GM21619 (cell line): ENCODE measurements around the gene NEFH.

Experiments
- ATAC-seq: cut with Tn5 transposase; IDR thresholded peaks from one replicate; pipeline ENCODE4 v1.9.1; 2021; ENCODE audit not compliant: unreplicated experiment

The NEFH gene

DNA sequence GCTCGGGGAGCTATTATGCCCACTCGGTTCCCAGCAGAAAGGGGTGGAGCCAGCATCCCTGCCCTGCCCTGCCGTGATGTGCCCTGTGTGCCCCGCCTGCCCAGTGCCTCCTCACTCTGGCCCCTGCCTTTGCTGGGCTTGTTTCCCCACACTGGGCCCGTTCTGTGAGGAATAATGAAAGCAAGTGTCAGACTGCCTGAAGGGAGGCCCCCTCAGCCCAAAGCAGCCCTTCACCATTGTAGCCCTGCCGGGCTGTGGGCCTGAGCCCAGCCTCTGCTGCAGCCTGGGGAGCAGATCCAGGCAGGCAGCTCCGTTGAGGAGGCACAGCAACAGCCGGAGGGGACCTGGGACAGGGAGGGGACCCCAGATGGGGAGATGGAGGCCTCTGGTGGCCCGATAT, 20.2 kb upstream of the NEFH start:
- ATAC-seq, result no peak

DNA sequence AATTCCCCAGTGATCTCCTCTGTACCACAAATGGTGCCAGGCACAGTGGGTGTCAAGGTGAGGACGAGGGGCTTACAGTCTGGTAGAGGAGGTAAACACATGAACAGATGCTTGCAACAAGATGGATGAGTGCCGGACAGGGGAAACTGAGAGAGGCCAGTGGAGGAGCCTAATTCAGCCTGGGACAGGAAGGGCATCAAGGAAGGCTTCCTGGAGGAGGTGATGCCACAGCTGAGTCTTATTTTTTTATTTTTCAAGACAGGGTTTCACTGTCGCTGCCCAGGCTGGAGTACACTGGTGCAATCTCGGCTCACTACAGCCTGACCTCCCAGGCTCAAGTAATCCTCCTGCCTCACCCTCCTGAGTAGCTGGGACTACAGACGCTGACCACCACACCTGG, 18.8 kb upstream of the NEFH start:
- ATAC-seq, result no peak

DNA sequence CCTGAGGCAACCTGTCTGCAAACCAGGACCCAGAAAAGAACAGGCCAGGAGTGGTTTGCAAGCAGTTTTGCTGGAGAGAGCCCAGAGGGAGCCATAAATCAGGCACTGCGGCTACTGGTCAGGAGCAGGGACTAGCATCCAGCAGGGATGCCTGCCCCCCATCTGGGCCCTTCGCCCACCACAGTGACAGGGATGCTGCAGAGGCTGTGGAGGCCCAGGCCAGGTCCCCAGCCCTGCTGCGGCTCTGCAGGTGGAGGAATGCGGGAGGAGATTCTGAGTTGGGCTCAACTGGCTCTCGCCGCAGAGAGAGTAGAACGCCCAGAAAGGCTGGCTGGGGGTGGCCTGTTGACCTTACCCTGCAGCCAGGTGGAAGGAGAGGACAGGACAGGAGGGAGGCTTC, 16.4 kb upstream of the NEFH start:
- no peak for ATAC-seq

DNA sequence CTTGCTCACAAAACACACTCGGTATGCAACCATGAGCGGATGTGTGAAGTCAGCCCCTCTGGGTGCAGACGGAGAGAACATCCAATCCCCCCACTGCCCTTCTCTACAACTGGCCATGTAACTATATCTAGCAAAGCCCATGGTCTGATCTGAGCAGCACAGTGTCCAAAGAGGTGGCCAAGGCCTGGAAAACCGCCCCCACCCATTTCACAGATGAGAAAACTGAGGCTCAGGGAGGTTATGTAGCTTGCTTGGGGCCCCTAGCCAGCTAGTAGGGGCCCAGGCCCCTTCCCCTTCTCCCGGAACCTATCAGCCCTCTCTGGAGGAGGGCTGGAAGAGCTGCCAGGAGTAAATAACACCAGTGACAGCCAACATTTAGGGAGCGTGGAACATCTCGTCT, 15.4 kb upstream of the NEFH start:
- no peak for ATAC-seq

DNA sequence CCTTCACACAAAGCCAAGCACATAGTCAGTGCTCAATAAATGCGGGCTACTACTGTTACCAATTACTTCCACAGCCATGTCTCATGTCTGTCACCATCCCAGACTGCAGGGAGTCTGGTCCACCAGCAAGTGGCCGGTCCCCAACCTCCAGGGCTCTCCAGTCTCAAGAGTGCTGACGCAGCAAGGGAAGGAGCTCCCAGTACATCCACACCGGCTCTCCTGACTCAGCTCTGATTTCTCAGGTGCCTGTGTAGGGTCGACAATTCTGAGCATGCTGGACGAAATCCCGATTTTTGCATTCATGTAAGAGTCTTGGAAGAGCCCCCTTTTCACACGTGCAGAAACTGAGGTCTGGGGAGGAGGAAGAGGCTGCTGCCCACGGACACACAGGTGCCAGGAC, 10.3 kb upstream of the NEFH start:
- no peak for ATAC-seq

DNA sequence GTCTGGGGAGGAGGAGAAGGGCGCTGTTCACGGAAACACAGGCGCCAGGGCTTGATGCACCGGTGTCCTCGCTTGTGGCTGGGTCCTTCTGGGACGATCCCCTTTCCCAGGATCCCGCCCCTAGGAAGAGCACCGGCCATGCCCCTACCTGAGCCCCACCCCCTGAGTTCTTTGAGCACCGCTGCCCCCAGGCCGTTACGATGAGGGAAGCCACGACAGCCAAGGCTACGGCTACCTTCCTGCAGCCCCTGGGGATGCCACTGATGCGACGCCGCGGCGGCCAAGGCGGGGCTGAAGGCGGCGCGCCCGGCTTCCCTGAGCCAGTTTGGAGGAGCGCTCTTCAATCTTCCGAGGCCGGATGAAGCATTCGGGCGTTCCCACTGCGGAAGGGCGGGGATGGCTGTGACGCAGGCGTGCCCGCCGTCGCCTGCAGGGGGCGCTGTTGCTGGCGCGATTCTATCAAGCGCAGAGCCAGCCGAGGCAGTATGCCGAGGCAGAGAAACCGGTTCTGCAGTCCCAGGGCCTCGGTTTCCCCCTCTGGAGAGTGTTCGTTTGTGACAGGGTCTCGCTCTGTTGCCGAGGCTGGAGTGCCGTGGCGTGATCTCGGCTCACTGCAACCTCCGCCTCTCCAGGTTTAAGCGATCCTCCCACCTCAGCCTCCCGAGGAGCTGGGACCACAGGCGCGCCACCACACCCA, 9.7 kb upstream of the NEFH start:
- ATAC-seq, result no peak

DNA sequence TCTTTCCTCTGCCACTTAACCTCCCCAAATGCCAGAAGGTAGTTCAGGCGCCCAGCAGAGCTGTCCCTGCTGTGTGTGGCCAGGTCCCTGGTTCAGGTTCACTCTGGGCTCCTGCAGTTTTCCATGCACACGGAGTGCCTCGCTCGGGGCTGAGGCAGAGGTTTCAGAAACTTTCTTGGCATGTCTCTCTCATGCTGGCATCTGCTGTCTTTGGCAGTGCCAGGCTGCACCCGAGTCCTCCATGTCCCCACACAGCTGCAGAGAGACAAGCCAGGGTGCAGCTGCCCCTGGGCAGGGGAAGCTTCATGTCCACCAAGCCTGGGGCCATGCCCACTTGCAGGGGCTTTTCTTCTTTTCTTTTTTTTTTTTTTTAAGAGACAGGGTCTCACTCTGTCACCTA, 7.0 kb upstream of the NEFH start:
- no peak for ATAC-seq

DNA sequence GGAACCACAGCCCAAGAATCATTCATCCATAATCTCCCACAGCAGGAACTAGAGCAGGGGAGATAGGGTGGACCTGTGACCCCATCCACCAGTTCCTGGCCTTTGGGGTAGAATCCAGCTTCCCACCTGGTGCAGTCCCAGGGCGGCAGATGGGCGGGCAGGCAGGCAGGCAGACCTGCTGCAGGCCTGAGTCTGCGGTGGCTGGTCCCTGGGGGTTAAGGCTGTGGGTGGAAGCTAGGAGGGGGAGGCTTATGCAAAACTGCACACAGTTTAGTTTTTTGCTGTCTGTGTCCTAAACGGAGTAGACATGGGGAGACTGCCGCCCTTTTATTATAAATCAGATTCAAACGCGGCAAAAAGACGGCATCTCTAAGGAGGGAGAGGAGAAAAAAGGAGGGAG, 4.5 kb upstream of the NEFH start:
- ATAC-seq, result peak; percentile 68

DNA sequence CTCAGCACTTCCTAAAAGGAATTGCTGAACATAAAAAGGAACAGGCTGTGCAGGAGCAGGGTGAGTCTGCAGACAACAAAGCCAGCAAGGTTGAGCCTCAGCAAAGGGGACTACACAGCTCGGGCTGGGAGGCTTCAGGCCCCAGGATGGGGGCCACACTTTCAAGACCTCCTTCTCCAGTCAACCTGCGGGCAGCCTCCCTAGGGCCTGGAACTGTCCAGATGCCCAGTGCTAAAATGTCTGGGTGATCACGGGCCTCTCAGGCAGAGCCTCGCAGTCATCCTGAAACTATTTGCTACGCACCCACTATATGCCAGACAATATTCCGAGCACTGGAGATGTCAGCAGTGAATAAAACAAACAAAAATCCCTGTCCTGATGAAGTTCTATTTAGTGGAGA, 3.9 kb upstream of the NEFH start:
- ATAC-seq, result no peak

DNA sequence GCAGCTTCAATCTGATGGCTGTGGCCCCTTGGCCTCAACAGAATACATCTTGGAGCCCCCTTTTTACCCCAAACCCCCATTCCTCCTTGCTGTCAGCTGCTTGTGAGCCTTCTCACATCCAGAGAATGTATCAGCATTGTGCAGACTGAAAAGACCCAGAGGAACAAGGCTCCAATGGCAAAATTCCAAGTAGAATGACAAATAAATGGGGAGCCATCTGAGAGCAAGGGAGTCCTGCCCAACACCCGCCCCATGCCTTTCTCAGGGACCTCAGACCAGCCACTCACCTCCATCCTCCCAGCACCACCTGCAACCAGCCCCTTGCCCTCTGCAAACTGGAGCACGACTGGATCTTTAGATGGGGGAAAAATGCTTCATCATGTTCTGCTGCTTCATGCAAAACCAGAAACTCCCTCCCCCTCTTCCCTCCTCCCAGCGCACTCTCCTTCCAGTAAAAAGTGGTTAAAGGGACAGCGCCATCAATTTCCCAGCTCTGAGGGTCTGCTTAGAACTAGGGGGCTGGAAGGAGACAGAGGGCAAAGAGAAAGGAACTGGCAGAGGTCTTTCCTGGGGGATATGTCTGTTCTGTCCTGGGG, 2.2 kb upstream of the NEFH start:
- no peak for ATAC-seq

DNA sequence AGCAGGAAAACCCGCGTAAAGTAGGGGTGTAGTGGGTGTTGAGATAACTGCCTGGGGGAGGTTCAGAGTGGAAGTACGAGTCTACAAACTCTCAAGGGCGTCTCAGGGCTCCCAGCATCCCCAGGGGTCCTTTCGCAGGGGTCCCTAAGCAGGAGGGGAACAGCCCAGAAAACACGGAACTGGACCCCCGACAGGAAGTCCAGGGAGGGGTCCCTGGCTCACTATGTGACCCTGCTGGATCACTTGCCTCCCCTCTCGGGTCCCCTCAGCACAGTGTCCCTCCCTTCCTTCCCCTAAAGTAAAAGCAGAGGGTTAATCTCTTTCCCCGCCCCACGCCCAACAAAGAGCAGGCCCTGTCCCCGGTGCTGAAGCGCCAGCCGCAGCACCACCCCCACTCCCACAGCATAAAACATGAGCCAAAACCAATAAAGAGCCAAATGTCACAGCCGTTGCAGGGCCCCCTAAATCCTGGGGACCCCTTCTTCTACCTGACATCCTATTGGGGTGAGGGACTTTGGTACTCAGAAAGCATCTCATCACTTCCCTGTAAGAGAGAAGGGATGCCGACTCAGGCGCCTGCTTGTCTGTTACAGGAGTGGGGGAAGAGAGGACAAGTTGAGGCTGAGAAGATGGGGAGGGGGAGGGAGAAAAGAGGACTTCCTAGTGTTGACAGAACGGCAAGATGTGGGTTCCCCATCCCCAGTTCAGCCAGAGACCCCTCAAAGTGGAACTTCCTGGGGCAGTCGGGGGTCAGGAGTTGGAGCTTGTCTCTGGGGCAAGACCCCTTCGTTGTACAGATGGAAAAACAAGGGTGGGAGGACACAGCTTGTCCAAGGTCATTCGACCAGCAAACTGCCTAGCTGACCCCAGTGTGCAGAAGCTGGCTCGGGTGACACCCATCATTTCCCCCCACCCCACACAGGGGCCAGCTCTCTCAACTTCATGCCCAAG, 1.4 kb upstream of the NEFH start:
- ATAC-seq, result no peak

DNA sequence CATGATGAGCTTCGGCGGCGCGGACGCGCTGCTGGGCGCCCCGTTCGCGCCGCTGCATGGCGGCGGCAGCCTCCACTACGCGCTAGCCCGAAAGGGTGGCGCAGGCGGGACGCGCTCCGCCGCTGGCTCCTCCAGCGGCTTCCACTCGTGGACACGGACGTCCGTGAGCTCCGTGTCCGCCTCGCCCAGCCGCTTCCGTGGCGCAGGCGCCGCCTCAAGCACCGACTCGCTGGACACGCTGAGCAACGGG, 169 bp downstream of the NEFH start:
- ATAC-seq, result no peak

DNA sequence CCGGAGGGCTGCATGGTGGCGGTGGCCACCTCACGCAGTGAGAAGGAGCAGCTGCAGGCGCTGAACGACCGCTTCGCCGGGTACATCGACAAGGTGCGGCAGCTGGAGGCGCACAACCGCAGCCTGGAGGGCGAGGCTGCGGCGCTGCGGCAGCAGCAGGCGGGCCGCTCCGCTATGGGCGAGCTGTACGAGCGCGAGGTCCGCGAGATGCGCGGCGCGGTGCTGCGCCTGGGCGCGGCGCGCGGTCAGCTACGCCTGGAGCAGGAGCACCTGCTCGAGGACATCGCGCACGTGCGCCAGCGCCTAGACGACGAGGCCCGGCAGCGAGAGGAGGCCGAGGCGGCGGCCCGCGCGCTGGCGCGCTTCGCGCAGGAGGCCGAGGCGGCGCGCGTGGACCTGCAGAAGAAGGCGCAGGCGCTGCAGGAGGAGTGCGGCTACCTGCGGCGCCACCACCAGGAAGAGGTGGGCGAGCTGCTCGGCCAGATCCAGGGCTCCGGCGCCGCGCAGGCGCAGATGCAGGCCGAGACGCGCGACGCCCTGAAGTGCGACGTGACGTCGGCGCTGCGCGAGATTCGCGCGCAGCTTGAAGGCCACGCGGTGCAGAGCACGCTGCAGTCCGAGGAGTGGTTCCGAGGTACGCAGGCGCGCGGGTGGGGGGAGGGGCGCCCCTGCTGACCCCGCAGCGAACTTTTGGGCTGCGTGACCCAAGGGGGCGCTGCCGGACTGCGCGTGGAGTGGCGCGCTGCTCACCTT, 670 bp downstream of the NEFH start:
- ATAC-seq, result no peak

DNA sequence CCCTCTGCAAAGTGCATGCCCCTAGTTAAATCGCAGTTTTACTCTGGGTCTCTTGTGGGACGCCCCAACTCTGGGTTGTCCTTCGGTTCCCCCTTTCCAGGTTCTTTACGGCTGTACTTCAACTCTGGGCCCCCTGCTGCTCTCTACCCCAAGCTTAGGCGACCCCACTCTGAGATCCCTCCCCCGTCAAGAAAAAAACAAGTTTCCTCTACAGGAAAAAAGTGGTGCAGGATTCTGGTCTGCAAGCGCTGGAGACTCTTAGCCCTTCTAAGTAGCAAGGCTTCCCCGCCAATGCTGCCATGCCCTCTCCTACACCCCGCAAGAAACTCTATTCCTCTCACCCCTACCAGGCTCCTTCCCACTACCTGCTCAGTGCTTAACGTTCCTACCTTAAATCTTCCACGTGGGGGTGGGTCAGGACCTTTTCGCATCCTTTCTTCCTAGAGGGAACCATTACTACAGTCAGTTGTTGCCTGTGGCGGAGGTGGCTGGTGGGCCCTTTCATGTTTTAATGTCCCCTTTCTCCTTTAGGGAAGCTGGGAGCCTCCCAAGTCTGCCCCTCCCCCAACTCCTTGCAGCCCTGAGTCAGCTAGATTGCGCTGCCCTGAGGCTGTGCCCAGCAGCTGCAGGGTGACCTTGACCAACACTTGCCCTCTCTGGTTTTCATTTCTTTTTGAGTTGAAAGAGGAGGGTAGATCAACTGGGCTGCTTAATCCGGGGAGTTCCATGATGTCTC, 1.4 kb downstream of the NEFH start:
- ATAC-seq, result no peak

DNA sequence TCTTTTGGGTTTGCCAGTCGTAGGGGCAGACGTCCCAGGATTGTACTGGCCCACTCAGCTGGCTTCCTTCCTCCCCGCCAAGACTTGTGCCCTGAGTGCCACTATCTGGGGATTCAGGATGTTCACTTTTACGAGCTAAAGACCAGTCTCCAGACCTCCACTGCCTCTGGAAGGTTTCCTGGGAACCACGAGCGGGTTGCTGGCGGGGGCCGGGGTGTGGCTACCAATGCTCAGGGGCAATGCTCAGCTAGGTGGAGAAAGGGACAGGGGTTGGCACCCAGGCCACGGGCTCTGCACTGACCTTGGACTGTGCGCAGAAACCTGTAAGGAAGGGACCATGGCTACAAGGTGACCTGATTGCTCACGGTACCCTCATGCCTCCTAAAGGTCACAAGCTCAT, 2.2 kb downstream of the NEFH start:
- ATAC-seq, result no peak

DNA sequence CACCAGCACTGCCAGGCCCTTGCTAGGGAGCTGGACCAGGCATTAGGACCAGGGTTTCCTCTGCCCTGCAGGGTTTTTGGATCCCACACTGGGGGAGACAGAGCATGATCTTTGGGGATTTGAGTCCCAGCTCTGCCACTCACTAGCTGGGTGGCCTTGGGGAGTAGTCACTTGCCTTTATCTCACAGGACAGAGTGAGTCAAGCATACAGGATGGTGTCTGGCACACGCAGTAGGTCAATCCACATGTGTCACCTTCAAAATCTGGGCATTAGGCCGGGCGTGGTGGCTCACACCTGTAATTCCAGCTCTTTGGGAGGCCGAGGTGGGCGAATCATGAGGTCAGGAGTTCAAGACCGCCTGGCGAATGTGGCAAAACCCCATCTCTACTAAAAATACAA, 2.7 kb downstream of the NEFH start:
- ATAC-seq, result no peak

DNA sequence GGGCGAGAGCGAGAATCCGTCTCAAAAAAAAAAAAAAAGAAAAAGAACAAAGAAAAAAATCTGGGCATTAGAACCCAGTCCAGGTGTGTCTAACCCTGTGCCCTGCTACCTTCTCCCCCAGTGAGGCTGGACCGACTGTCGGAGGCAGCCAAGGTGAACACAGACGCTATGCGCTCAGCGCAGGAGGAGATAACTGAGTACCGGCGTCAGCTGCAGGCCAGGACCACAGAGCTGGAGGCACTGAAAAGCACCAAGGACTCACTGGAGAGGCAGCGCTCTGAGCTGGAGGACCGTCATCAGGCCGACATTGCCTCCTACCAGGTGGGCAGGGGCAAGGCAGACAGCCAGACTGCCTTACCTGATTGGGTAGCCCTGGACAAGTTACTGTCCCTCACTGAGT, 3.2 kb downstream of the NEFH start:
- no peak for ATAC-seq

DNA sequence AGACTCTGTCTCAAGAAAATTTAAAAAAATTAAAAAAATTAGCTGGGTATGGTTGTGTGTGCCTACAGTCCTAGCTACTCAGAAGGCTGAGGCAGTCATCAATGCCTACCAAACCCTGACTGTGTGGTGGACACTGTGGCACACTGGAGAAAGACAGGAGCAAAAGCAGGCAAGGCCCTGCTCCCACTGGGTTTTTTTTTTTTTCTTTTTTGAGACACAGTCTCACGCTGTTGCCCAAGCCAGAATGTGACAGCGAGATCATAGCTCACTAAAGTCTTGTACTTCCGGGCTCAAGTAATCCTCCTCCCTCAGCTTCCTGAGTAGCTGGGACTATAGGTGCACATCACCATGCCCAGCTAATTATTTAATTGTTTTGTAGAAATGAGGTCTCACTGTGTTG, 4.6 kb downstream of the NEFH start:
- ATAC-seq, result no peak

DNA sequence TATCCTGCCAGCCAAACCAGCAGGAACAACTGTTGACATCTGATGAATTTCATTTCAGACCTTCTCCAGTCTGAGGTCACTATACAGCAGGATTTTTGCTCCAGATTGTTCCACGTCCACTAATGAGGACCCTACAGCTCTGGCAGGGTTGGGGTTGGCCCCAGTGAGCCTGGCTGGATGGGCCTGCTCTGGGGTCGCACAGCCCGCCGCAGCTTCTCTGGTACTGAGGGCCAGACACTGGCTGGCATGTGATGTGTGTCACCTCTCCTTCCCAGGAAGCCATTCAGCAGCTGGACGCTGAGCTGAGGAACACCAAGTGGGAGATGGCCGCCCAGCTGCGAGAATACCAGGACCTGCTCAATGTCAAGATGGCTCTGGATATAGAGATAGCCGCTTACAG, 5.4 kb downstream of the NEFH start:
- ATAC-seq, result no peak

DNA sequence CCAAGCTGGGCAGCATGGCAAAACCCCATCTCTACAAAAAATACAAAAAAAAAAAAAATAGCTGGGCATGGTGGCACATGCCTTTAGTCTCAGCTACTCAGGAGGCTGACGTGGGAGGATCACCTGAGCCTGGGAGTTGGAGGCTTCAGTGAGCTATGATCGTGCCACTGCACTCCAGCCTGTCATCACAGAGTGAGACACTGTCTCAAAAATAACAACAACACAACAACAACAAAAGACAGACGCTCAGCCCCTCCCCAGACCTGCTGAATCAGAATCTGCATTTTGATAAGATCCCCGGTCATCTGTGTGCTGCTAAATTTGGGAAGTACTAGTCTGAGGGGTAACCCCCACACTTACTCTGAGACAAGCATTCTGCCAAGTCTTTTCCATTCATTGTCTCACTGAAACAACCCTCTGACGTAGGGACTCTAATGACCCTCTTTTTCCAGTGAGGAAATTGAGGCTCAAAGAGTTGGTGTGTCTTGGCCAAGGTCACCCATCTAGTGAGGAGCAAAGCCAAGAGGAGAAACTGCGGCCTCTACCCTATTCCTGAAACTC, 7.5 kb downstream of the NEFH start:
- no peak for ATAC-seq
